Ishikawa (cell line): ENCODE data around the gene ADPGK.

ENCODE experiments used
- CEBPB ChIP-seq: IDR thresholded peaks from 2 replicates; pipeline ENCODE4 v1.6.1; 2012
- EGR1 ChIP-seq: IDR thresholded peaks from 2 replicates; pipeline ENCODE4 v1.6.1; 2012
- EP300 ChIP-seq: IDR thresholded peaks from 2 replicates; pipeline ENCODE4 v1.6.1; 2012; ENCODE audit warnings: borderline replicate concordance
- FOXM1 ChIP-seq: IDR thresholded peaks from 2 replicates; pipeline ENCODE4 v1.6.1; 2012; ENCODE audit warnings: low read depth, borderline replicate concordance
- TAF1 ChIP-seq: IDR thresholded peaks from 2 replicates; pipeline ENCODE4 v1.6.1; 2012; ENCODE audit warnings: low read depth, mild to moderate bottlenecking
- TCF12 ChIP-seq: IDR thresholded peaks from 2 replicates; pipeline ENCODE4 v1.6.1; 2012; ENCODE audit warnings: low read depth
- TF ChIP-seq, protein P1 (sequence below): IDR thresholded peaks from 2 replicates; pipeline ENCODE4 v1.6.1; 2012; ENCODE audit warnings: low read depth, mild to moderate bottlenecking
- TF ChIP-seq, protein P2 (sequence below): IDR thresholded peaks from 2 replicates; pipeline ENCODE4 v1.6.1; 2012

DNA sequence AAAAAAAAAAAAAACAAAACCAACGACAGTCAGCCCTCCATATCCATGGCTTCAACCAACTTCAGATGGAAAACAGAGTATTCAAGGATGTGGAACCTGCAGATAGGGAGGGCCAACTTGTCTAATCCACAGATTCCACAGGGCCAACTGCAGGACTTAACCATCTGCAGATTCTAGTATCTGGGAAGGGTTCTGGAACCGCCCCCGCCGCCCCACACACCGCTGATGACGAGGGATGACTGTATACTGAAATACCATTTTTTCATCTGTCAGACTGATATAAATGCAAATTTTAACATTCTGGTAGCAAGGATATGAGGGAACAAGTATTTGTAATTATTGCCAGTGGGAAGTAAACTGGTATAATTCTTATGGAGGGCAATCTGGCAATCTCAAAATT lies 29.5 kb downstream of the ADPGK start:
- TF ChIP-seq, protein P1, sequence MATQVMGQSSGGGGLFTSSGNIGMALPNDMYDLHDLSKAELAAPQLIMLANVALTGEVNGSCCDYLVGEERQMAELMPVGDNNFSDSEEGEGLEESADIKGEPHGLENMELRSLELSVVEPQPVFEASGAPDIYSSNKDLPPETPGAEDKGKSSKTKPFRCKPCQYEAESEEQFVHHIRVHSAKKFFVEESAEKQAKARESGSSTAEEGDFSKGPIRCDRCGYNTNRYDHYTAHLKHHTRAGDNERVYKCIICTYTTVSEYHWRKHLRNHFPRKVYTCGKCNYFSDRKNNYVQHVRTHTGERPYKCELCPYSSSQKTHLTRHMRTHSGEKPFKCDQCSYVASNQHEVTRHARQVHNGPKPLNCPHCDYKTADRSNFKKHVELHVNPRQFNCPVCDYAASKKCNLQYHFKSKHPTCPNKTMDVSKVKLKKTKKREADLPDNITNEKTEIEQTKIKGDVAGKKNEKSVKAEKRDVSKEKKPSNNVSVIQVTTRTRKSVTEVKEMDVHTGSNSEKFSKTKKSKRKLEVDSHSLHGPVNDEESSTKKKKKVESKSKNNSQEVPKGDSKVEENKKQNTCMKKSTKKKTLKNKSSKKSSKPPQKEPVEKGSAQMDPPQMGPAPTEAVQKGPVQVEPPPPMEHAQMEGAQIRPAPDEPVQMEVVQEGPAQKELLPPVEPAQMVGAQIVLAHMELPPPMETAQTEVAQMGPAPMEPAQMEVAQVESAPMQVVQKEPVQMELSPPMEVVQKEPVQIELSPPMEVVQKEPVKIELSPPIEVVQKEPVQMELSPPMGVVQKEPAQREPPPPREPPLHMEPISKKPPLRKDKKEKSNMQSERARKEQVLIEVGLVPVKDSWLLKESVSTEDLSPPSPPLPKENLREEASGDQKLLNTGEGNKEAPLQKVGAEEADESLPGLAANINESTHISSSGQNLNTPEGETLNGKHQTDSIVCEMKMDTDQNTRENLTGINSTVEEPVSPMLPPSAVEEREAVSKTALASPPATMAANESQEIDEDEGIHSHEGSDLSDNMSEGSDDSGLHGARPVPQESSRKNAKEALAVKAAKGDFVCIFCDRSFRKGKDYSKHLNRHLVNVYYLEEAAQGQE = no peak
- TF ChIP-seq TCF12 (no peak), EP300 (no peak), TAF1 (no peak), FOXM1 (no peak), EGR1 (no peak), CEBPB (no peak)
- TF ChIP-seq, protein P2, sequence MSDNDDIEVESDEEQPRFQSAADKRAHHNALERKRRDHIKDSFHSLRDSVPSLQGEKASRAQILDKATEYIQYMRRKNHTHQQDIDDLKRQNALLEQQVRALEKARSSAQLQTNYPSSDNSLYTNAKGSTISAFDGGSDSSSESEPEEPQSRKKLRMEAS = no peak
